ENCODE measurements around the gene RANBP10. TPM values are rescaled to one million over a fixed set of nuclear protein-coding genes. Genes with fewer than 3 reads are reported as not detected.

The RANBP10 gene
- total and polyA plus RNA-seq, 2 experiments from 2014 or later = 9.0 to 13.6 TPM

DNA sequence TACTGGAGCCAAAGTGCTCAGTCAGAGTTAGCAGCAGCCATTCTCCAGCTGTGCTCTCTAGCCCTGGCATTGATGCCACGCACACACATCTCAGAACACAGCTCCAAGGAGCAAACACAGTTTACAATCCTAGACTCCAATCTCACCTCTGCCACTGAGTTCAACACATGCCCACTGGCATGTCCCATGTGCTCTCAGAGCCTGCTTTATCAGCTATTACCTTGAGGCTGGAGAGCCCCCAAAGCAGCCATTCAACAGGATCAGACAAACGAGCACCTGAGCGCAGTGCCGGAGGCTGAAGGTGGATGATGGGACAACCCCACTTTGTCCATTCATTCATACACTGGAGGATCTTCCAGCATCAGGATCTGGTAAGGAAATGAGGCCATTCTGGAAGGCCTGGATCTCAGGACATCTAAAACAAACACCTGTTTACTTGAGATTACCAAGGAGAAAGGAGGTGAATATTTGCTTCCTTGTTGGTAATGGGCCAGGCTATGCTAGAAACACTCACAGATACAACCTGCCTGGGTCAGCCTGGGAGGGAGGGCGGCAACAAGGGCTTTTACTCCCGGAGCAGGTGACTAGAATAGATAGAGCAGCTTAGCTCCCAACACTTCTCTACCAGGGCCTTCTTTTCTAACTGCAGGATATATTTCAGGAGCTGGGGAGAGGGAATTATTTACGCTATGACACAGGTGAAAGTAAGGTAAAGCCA, 25.4 kb downstream of the RANBP10 start (continued):
- TF ChIP-seq, protein P1, sequence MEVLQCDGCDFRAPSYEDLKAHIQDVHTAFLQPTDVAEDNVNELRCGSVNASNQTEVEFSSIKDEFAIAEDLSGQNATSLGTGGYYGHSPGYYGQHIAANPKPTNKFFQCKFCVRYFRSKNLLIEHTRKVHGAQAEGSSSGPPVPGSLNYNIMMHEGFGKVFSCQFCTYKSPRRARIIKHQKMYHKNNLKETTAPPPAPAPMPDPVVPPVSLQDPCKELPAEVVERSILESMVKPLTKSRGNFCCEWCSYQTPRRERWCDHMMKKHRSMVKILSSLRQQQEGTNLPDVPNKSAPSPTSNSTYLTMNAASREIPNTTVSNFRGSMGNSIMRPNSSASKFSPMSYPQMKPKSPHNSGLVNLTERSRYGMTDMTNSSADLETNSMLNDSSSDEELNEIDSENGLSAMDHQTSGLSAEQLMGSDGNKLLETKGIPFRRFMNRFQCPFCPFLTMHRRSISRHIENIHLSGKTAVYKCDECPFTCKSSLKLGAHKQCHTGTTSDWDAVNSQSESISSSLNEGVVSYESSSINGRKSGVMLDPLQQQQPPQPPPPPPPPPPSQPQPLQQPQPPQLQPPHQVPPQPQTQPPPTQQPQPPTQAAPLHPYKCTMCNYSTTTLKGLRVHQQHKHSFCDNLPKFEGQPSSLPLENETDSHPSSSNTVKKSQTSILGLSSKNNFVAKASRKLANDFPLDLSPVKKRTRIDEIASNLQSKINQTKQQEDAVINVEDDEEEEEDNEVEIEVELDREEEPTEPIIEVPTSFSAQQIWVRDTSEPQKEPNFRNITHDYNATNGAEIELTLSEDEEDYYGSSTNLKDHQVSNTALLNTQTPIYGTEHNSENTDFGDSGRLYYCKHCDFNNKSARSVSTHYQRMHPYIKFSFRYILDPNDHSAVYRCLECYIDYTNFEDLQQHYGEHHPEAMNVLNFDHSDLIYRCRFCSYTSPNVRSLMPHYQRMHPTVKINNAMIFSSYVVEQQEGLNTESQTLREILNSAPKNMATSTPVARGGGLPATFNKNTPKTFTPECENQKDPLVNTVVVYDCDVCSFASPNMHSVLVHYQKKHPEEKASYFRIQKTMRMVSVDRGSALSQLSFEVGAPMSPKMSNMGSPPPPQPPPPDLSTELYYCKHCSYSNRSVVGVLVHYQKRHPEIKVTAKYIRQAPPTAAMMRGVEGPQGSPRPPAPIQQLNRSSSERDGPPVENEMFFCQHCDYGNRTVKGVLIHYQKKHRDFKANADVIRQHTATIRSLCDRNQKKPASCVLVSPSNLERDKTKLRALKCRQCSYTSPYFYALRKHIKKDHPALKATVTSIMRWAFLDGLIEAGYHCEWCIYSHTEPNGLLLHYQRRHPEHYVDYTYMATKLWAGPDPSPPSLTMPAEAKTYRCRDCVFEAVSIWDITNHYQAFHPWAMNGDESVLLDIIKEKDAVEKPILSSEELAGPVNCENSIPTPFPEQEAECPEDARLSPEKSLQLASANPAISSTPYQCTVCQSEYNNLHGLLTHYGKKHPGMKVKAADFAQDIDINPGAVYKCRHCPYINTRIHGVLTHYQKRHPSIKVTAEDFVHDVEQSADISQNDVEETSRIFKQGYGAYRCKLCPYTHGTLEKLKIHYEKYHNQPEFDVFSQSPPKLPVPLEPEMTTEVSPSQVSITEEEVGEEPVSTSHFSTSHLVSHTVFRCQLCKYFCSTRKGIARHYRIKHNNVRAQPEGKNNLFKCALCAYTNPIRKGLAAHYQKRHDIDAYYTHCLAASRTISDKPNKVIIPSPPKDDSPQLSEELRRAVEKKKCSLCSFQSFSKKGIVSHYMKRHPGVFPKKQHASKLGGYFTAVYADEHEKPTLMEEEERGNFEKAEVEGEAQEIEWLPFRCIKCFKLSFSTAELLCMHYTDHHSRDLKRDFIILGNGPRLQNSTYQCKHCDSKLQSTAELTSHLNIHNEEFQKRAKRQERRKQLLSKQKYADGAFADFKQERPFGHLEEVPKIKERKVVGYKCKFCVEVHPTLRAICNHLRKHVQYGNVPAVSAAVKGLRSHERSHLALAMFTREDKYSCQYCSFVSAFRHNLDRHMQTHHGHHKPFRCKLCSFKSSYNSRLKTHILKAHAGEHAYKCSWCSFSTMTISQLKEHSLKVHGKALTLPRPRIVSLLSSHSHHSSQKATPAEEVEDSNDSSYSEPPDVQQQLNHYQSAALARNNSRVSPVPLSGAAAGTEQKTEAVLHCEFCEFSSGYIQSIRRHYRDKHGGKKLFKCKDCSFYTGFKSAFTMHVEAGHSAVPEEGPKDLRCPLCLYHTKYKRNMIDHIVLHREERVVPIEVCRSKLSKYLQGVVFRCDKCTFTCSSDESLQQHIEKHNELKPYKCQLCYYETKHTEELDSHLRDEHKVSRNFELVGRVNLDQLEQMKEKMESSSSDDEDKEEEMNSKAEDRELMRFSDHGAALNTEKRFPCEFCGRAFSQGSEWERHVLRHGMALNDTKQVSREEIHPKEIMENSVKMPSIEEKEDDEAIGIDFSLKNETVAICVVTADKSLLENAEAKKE (CRISPR knock-in tag; IDR thresholded peaks at IDR 0.05) = no peak
- TF ChIP-seq EZH2 (IDR thresholded peaks at IDR 0.05; ENCODE audit: low read depth, unreplicated experiment) (no peak), ZNF331 (CRISPR knock-in tag; IDR thresholded peaks at IDR 0.05; ENCODE audit: low read depth) (no peak)

DNA sequence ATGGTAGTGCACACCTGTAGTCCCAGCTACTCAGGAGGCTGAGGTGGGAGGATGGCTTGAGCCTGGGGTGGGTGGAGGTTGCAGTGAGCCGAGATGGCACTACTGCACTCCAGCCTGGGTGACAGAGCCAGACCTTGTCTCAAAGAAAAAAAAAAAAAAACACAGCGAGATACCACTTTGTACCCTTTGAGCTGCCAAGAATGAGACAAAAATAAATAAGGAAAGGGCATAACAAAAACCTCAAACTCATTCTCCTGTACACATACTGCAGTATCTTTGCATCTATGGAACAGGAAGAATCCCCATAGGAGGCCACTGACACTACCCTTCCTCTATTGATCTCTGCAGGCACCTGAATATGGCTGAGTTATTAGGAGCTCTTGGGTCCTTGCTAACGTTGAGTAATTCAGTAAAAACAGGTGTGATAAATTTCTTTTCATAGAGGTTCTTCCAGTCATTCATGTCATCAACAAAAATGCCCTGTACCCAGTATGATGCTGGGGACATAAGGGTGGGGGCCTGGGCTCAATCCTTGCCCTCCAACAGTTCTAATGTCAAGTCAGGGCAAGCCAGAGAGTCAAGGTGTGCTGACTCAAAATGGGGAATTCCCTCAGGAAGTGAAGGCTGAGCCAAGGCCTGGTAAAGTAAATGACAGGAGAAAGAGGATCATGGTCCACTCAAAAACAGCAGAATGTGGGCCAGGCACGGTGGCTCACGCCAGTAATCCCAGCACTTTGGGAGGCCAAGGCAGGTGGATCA, 26.9 kb downstream of the RANBP10 start:
- H3K27me3 Mint-ChIP-seq (ENCODE audit: insufficient read depth, low read depth, poor library complexity) = peaks cover 2% of the 10 kb centered on the region
- ATAC-seq (no peak), DNase-seq (ENCODE audit: low spot score) (no peak)
- H3K79me2 ChIP-seq (replicated peaks; ENCODE audit: insufficient read depth) = peaks cover 30% of the 10 kb centered on the region
- no peak overlapping the region for H3K4me2 ChIP-seq
- no peaks in the 10 kb centered on the region for H3K36me3 ChIP-seq (ENCODE audit: insufficient read depth)
- peaks cover 5% of the 10 kb centered on the region; the same call in 1 of the 3 replicates for H3K9me3 Mint-ChIP-seq
- H4K20me1 ChIP-seq (replicated peaks; ENCODE audit: insufficient read depth) = peaks cover 4% of the 10 kb centered on the region; the same call in 1 of the 2 replicates
- H3K4me3 Mint-ChIP-seq = no peak overlapping the region
- H3K4me1 ChIP-seq (ENCODE audit: insufficient read depth) = no peaks in the 10 kb centered on the region
- H3K27ac ChIP-seq (ENCODE audit: low read depth) = peak overlapping the region; percentile 39; the same call in 1 of the 2 replicates
- H3K9me2 ChIP-seq (ENCODE audit: insufficient read depth) = no peaks in the 10 kb centered on the region
- H3K27ac Mint-ChIP-seq = no peak overlapping the region
- peaks cover 5% of the 10 kb centered on the region; the same call in 2 of the 3 replicates for H3K36me3 Mint-ChIP-seq (ENCODE audit: low read depth)
- H3F3A ChIP-seq (replicated peaks; ENCODE audit: low read depth) = no peaks in the 10 kb centered on the region
- H3K27me3 ChIP-seq (ENCODE audit: insufficient read depth) = no peaks in the 10 kb centered on the region
- peaks cover 5% of the 10 kb centered on the region for H3K4me1 Mint-ChIP-seq
- H3K4me3 ChIP-seq = no peak overlapping the region
- H2AFZ ChIP-seq = no peak overlapping the region
- TF ChIP-seq JUNB (IDR thresholded peaks at IDR 0.05; ENCODE audit: unreplicated experiment) (no peak), ZNF331 (CRISPR knock-in tag; IDR thresholded peaks at IDR 0.05; ENCODE audit: low read depth) (no peak), CREB1 (CRISPR knock-in tag; IDR thresholded peaks at IDR 0.05; ENCODE audit: low read depth) (no peak)
- TF ChIP-seq, protein P1 (CRISPR knock-in tag; IDR thresholded peaks at IDR 0.05) = no peak
